Activated CD4-positive, CD25-positive, alpha-beta regulatory T cell (primary cell): ENCODE measurements around the gene VSTM2B.
A peak's percentile ranks its signal among the peaks of the same experiment; 100 is the strongest.

Source experiments
- DNase-seq, 4 experiments: peaks; one replicate each; lab custom pipeline; 2025; lab: John Stamatoyannopoulos, UW

The VSTM2B gene

DNA sequence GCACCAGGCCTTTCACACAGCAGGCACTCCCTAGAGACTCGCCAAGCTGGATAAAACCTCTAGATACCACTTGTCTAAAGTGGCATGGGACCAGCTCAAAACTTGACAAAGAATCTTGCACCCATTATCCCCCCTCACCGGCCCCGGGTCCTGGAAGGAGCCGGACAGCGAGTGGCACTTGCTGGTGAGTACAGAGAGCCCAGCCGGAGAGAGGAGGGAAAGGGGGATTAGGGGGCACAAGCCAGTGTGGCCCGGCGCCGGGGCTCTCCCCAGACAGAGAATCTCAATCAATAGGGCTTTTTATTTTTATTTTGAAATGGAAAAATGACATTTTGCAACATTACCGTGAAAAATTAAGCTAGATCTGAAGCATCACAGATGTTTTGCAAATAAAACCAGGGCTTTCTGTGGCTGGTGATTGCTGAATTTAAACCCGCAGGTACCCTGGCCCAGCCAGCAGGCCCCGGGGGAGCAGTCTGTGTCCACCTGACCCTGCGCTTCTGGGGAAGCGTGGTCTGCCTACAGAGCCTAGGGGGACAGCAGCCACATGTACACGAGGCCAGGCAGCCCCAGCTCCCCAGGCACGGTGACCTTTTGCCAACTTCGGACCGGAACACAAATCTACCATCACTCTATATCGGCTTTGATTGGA is 10.0 kb upstream of the VSTM2B start:
- no peak for DNase-seq

- no peak for DNase-seq
Observed at GRCh38 chr19:29516358-29516725, 9.5 kb upstream of the VSTM2B start.

- no peak for DNase-seq
Observed at GRCh38 chr19:29516821-29517395, 8.9 kb upstream of the VSTM2B start.

DNA sequence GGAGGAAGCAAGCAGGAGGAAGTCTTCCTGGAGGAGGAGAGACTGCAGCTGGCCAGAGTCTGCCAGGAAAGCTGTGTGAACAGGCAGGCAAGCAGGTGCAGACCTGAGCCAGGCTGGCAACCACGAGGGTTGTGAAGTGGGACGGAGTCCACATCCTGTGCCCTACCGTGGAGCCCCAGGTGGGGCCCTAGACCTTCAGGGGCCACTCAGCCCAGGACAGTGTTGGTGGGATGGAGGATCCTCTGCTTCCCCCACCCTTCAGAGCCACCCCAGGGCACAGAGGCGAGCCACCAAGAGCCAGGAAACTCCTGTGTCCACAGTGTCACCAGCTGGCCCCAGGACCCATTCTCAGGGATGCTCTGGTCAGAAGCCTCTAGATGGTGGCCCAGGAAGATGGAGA is 8.4 kb upstream of the VSTM2B start:
- no peak for DNase-seq

DNA sequence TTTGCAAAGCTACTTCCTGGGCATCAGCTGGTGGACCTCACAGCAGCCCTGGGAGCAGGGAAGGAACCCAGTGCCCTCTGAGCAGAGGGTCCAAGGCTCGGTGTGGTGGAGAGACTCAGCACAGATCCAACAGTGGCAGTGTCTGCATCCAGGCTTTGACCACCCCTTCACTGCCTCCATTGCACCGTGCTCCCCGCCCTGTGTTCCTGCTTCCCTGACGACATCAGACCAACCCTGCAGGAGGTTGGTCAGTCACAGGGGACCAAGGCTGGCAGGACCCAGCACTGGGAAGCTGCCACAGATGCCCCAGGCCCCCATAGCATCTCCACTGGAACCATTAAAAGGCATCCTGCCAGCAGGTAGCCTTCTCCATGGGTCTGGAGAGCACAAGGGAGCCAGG is 7.8 kb upstream of the VSTM2B start:
- no peak for DNase-seq

- DNase-seq, result no peak
Observed at GRCh38 chr19:29519146-29519545, 6.6 kb upstream of the VSTM2B start.

DNA sequence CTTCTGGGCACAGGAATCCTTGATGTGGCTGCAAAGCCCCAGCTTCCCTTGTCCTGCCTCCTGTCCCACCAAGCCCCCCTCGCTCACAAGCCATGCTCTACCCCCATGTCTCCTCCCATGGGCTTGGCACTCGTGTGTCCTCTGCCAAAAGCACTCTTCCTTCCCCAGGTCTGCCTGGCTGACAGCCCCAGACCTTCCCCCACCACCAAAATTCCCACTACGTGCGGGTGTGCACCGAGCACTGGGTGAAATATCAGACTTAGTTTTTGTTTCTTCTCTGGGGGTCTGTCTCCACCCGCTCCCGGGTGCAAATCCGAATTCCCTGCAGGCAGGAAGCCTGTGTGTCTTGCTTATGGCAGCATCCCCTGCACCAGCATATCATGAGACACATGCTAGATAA is 5.9 kb upstream of the VSTM2B start:
- no peak for DNase-seq

DNA sequence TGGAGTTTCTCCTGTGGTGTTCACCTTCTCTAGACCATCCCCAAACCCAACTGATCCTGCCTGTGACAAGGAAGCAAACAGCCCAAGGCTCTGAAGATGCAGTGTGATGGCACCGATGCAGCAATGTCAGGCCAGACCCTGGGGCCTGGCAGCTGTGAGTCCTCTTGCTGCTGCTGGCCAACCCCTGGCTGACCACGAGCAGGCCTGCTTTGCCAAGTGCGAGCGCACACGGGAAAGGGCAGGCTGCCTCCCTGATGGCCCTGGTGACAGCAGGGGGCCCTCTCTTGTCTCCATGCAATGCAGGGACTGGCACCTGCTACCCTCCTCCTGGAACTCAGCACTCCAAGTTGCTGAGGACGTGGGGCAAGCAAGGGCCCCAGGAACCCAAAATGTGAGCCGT is 5.4 kb upstream of the VSTM2B start:
- DNase-seq, result no peak

GRCh38 chr19:29521291-29522075 is 4.3 kb upstream of the VSTM2B start:
- DNase-seq, result no peak

DNA sequence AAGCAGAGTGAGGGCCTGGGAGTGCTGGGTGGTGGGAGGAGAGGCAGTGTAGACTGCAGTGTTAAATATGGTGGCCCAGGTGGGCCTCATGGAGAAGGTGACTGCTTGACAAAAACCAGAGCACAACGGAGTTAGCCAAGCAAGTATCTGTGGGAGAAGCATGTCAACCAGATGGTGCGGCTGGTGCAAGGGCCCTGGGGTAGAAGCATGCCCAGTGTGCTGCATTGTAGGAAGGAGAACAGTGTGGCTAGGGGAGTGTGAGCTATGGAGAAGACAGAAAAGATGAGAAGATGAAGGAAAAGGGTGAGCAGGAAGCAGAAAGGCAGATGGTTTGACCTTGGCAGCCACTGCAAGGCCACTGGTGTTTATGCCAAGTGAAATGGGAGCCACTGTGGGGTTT is 2.2 kb upstream of the VSTM2B start:
- DNase-seq, result no peak

DNA sequence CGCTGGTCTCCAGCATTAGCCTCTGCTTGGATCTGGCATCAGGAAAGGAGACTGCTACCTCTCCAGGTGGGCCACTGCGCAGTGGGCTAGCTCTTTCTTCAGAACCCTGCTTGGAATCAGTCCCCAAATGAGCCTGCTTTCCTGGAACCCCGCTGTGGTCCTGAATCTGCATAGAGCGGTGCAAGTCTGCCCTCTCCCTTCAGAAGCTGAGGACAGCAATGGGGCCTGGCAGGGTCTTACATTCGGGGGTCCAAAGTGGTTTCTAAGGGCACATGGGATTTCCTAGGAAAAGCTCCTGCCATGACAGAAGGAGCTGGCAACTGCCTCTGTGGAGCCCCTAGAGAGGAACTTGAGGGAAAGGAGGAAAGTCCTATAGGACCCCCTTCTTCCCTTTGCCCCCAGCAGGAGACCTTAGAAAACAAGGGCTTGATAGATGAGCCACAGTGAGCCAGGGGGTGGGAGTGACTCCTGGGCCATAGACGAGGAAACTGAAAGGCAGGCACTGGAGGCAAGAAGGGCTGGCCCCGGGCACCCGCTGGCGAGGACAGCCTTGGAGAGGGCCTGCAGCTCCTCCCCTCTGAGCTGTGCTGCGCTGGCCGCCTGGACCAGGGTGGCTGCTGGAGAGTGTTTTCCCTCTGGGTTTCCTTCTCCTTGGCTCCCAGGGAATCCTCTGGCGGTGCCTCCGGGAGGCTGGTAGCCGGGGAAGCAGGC is 1.4 kb upstream of the VSTM2B start:
- DNase-seq, result no peak

DNA sequence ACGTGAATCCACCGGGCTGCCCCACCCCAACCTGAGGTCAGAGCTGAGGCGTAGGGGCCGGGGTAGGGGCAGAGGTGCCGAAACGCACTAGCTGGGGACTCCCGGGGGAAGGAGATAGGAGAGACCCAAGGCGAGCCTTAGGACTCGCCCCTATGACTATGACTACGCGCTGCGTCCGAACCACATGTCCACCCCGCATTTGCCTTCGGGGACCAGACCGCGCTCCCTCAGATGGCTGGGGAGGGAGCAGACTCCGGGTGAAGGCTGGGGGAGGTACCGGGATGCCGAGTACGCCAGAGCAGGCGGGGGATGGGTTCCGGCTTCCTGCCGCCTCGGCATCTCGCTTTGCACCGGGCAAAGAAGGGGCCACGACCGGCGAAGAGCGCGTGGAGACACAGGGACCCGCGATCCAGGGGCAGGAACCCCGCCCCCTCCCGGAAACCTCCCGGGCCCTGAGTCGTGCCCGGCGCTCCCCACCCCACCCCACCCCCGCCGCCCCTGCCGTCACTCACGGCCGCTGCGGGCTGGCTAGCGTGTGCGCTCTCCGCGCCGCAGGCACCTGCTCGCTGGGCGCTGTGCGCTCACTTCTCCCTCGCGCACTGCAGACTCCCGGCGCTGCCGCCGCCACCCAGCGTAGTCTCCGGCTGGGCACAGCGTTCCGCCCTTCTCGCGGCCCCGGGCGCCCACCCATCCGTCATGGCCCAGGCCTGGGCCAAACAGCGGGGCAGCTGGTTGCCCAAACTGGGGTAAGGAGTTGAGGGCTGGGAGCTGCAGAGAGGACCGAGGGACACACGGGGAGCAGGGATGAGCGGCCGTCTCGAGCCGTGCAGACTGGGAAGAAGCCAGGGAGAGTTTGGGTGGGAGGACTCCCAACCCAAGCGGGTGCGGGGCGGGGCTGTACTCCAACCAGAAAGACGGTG is 622 bp upstream of the VSTM2B start:
- no peak for DNase-seq

- no peak for DNase-seq
Observed at GRCh38 chr19:29526730-29527499, 1.1 kb downstream of the VSTM2B start.

DNA sequence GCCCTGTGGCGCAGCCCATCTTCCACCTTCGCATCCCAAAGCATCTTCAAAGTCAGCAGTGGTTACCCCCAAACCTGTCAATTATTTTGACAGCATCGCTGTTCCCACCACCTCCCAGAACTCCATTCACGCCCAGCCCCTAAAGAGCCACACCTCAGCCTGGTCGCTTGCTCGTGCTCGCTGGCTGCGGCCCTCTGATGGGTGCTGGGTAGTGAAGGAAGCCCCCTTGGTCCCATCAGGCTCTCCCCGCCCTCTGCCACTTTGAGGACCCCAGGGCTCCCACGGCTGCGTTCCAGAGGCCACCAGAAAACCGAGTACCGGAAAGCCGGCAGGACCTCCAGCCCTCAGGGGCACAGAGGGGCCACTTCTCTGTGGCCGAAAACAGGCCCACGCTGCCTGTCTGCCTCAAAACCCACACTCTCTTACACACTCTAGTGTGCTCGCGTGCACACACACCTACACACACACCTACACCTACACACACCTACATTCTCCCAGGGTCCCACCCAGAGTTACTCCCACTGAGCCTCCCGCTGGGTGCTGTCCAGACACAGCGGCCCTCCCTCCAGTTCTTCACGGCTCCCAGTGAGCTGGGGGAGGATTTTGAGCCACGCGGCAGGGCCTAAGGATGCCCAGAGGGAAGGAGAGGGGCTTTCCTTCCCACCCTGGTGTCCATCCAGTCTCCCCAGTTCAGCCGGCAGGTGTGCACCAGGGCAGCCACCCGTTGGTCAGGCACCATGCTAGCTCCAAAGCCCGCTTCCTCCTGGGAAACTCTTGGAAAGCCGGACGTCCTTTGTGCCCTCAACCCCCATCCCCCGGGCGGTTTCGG is 1.9 kb downstream of the VSTM2B start:
- DNase-seq, result no peak

- peak in 2 of 4 experiments; percentile 7 to 17 for DNase-seq
Observed at GRCh38 chr19:29528350-29528945, 2.7 kb downstream of the VSTM2B start.

- DNase-seq, result no peak
Observed at GRCh38 chr19:29528946-29529645, 3.3 kb downstream of the VSTM2B start.

DNA sequence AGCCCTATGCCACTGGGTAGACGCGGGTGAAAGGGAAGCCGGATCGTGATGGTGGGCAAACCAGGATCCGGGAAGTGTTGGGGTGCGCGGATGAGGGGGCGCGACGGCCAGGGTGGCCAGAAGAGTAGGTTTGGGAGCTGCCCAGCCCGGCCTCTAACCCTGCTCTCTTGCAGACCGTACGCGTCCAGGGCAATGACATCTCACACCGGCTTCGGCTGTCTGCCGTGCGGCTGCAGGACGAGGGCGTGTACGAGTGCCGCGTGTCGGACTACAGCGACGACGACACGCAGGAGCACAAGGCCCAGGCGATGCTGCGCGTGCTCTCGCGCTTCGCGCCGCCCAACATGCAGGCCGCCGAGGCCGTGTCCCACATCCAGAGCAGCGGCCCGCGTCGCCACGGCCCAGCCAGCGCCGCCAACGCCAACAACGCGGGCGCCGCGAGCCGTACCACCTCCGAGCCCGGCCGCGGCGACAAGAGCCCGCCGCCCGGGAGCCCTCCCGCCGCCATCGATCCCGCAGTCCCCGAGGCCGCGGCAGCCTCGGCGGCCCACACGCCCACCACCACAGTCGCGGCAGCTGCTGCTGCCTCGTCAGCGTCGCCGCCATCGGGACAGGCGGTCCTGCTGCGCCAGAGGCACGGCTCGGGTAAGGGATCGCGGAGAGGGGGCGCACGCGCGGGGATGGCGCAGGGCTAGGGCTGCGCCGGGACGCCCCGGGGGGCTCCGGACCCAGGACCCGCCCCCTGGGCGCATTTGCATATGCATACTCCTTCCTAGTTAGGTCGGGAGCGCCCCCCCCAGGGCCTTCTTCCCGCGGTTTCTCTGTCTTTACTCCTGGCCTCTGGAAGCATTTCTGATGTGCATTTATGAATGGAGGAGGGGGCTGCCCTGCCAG is 4.1 kb downstream of the VSTM2B start:
- no peak for DNase-seq
